C4-2B (cell line): ENCODE data around the gene MTX2.

Source experiments
- CTCF ChIP-seq: fragments of 450-650 bp; conservative IDR thresholded peaks from 2 replicates; pipeline ENCODE4 v1.5.1; 2017; ENCODE audit warnings: mild to moderate bottlenecking
- ZFX ChIP-seq: fragments of 450-650 bp; IDR thresholded peaks from 2 replicates; pipeline ENCODE4 v1.6.1; 2017

- TF ChIP-seq CTCF = no peak
- no peak for TF ChIP-seq ZFX
Measured at GRCh38 chr2:176234940-176235339, 34.3 kb upstream of the MTX2 start.
